HG02763 (cell line): Measurements from ENCODE around the gene GORAB.

ENCODE experiments used
- ATAC-seq: cut with Tn5 transposase; IDR thresholded peaks from one replicate; pipeline ENCODE4 v1.9.1; 2021; ENCODE audit warnings: mild to moderate bottlenecking, moderate library complexity; ENCODE audit not compliant: unreplicated experiment

Gene GORAB

DNA sequence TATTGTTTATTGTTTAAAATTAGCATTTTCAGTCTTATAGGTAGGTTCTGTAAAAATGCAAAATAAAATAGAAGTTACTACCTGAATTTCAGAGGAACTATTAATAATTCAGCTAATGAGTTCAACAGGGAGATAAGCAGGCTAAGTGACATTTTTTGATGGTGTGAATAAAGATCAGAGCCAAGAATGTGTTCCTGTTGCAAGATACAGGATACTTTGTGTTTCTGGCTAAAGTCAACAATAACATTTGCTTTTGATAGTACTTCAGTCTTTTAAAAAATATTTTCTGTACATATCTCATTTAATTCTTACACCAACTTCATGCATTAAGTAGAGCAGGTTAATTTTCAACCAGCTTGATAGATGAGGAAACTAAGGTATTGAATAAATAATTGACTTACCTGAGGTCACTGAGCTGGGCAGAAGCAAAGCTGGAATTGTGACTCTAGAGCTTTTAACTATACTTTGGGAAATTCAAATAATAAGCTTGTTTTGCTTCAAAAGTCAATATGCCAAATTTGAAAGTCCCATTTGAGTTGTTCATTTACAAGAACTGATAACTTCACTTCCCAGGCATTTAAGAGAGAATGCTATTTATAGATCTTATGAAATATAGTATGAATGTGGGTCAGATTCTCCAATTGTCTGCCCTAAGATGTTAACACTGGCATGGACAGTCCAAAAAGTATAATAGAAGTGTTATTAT is 6.0 kb downstream of the GORAB start:
- ATAC-seq: no peak

DNA sequence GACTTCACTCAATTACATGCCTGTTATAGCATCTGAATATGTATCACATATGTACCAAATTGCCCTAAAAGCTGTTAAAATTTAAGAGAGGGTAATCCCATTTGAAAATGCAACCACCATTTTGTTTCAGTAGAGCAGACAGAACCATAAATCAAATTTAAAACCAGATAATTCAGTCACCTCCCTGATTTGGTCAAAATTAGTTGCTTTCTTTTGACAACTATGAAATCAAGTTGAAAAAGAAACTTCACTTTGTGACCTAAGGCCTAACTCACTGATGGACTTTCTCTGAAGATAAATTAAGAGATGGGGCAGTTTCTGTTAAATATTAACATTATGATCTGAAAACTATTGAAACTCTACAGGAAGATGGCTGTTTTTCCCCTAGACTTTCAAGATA is 6.7 kb downstream of the GORAB start:
- no peak for ATAC-seq

DNA sequence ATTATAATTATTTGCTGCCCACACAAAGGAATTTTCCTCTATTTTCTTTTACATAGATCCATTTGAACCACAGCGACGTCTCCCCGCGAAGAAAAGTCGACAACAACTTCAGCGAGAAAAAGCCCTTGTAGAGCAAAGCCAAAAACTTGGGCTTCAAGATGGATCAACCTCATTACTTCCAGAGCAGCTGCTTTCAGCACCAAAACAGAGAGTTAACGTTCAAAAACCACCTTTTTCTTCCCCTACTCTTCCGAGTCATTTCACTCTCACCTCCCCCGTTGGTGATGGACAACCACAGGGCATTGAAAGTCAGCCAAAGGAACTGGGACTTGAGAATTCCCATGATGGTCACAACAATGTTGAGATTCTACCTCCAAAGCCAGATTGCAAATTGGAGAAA is 7.2 kb downstream of the GORAB start:
- ATAC-seq: no peak

DNA sequence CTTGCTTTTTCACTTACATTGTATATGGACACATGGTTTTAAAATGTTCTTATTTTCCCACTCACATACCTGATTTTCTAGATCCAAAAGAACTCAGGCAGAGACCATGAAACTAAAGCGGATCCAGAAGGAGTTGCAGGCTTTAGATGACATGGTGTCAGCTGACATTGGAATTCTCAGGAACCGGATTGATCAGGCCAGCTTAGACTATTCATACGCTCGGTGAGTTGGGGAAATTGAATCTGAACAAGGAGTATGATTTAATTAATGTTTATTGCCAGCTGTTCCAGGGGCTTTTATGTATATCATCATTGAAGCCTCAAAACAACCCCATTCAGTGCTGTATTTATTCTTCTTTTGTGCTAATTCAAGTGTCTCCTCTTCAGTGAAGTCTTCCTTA is 12.7 kb downstream of the GORAB start:
- no peak for ATAC-seq

DNA sequence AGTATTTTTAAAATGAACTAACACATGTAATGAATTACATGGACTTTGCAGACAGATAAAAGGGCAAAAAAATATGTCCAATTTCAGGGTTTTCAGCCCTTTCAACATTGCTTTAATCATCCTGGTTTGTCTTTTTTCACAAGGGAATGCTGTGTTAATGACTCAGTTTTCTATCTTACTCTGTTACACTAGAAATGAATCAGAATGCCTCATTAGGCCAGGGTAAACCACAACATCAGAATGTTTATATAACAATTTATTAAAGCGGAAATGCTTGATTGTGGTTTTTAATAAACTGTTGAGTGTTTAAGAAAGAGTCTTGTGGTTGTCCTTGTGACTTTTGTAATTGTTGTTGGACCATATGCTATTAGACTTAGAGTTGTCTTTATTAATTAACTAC is 13.5 kb downstream of the GORAB start:
- no peak for ATAC-seq

DNA sequence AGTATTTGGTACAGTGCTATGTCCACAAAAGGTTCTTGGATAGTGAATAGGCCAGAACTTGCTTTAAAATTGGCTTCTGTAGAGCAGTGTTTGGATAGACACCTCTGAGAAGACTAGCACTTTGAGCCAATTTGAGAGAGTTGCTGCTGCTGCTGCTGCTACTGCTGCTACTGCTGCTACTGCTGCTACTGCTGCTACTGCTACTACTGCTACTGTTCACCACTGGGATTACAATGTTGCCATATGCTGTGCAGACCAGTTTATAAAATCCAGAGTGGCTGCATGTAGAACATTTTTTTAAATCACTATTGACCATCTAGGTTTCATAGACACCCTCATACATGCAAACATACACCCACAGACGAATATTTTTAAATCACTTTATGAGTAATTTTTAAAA is 15.3 kb downstream of the GORAB start:
- no peak for ATAC-seq

DNA sequence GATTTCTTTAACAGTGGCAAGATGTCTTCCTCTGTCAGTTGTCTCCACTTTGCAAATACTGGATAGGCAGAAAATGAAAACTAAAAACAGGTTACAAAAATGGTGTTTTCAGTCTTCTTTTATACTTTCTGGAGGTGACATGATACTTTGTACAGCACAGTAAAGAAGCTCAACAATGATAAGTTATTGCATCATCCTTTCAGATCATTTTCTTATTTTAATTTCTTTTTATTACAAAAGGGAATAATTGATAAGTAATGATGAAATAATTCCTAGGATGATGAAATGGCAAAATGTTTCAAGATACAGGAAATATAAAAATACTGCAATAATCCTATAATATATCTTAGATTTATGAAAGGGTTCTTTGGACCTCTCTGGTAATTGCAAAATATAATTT is 16.5 kb downstream of the GORAB start:
- no peak for ATAC-seq

DNA sequence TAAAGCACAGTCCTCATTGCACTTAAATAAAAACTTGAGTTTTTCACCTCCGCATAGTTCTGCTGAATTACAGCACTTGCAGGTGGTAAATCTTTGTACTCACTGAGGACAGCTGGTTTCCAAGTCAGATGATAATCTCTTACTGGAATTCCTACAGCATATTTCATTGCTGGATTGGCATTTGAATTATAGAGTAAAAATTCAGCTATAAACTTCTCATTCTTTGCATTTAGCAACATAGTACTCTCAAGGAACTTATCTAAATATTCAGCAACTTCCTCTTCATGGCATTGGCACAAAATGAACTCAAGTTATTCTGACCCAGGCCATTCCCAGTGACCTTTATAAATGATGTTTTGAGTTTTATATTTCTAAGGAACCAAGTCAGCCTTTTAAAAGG is 23.4 kb downstream of the GORAB start:
- ATAC-seq: no peak

DNA sequence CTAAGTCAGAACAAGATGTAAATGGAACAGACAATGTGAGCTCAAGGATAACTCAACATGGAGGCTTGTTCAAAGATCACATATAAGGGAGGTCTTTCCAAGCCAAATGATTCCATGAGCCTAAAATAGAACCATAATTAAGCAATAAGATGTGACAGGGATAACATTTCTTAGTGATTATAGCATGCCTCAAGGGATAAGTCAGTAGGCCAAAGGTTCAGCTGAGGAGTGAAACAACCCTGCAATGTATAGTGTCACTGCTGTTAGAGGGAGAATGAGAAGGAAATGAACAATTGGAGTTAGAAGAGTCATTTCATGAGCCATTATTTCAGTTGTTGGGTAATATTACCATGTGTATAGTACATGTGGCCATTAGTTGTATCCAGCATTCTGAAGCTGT is 25.0 kb downstream of the GORAB start:
- ATAC-seq: no peak

DNA sequence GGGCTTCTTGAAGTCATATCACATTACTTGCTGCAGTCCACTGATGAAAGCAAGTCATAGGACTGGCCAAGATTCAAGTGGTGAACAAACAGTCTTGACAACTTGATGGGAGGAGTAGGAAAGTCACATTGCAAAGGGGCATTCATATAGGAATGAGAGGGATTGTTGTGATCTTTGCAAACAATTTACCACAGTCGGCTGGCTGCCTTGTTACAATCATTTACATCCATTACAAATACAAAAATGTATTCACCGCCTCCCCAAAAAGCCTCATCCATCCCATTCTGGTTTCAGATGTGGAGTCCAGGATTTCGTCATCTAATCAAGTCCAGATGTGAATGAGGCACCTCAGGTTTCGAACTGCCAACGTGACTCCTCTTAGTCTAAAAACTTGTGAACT is 26.8 kb downstream of the GORAB start:
- no peak for ATAC-seq

DNA sequence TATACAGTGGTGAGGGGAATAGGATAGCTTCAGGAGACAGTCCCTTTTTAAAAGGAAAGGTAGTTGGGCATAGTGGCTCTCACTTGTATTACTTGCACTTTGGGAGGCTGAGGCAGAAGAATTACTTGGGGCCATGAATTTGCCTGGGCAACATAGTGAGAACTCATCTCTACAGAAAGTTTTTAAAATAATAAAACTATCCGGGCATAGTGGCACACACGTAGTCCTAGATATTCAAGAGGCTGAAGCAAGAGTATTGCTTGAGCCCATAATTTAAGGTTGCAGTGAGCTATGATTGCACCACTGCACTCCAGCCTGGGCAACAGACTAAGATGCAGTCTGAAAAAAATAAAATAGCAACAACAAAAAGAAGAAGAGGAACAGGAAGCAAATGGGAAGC is 27.2 kb downstream of the GORAB start:
- ATAC-seq: no peak

DNA sequence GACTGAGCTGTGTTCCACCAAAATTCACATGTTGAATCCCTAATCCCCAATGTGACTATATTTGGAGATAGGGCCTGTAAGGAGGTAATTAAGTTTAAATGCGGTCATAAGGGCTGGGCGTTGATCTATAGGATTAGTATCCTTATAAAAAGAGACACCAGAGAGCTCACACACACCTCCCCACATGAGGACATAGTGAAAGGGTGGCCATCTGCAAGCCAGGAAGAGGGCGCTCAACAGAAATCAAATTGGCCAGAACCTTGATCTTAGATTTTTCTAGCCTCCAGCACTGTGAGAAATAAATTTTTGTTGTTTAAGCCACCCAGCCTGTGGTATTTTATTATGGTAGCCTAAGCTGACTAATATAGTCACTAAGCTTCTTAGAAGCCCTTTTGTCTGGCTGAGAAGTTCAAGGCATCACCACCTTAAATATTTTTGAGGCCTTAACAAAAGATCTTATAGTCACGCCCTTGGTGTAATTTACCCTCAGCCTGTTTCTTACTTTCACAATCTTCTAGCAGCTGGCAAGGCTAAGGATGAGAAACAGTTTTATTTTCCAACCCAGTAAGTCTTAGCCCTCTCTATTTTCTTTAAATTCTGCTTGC is 28.8 kb downstream of the GORAB start:
- ATAC-seq: no peak

DNA sequence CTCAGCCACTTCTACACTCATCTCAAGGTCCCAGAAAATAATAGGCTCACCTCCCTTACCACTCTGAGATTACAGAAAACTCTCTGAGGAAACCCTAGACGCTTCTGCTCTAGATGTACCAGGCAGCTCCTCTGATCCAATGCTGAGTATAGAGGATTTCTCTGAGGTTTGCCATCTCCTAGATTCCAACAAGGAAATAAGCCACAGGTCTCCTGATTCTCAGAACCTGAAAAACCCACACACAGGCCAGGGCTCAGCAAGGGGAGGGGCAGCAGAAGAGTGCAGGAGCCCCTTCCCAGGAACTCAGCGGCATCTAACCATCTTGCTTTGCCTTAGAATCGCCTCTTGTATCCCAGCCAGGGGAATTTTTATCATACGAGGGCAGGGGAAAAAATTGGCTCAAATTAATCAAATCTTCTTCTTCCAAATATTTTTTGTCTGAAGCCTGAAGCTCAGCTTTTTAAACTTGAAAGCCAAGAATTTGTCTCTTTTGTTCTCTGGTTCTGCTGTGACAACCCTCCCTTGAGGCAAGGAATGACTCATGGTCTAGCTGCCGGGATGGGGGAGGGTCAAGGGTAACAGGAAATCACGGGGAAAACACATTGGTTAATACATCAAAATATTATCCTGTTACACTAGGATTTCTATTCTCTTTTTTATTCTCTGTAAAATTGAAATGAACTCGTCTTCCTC is 30.8 kb downstream of the GORAB start:
- no peak for ATAC-seq

DNA sequence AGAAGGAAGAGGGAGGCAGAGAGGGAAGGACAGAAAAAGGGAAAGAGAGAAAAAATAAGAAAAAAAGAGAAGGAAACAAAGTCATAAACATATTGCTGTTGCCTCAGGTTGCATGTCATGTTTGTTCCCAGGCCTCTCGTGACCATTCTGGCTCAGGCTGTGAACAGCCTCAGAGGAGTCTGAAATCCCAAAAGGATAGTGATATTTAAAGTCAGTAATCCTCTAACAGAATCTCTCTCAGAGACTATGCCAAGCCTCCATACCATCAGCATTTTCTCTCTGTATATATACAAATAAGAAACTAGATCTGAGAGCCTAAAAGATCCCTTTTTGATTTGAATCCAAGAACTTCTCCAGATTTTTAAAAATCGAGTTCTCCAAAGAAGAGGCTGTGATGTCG is 35.2 kb downstream of the GORAB start:
- no peak for ATAC-seq

DNA sequence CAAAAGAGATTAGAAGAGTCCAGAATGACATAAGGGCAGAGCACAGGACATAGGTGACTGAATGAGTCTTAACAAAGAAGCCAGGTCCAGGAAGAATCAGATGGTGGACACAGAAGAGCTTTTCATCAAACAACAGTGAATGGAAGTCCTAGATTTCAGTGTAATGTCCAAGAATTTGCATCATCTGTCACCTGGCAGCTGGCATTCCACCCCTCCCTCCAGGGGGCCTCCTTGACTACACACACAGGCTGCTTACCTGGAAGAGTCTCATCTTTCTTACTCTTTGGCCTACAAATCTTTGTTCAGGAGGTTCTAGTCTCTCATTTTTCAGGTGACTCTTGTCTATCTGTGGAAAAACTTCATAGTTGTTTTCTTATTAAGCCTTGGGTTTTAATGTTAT is 36.2 kb downstream of the GORAB start:
- no peak for ATAC-seq

DNA sequence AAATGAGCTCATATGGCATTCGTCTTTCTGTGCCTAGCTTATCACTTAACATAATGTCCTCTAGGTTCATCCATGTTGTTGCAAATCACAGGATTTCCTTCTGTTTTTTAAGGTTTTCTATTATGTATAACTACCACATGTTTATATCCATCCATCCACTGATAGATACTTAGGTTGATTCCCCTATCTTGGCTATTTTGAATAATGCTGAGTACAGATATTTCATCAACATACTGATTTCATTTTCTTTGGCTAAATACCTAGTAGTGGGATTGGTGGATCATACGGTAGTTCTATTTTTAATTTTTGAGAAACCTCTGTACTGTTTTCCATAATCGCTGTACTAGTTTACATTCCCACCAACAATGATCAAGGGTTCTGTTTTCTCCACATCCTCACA is 45.0 kb downstream of the GORAB start:
- no peak for ATAC-seq

DNA sequence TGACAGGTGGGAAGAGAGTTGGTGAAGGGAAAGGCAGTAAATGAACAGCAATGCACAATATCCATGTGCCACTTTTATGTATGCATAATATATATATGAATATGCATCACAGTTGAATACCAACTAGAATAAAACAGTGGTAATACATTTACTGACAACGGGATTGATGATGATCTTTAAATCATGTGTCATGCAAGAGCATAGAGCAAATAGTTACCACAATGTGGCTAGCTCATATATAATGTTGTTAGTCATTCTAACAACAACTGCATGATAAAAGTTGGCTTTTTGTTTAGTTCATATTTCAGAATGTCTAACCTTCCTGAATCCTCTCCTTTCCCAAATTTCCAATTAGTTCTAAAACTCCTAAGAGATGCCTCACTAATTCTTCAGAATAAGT is 46.4 kb downstream of the GORAB start:
- ATAC-seq: no peak

DNA sequence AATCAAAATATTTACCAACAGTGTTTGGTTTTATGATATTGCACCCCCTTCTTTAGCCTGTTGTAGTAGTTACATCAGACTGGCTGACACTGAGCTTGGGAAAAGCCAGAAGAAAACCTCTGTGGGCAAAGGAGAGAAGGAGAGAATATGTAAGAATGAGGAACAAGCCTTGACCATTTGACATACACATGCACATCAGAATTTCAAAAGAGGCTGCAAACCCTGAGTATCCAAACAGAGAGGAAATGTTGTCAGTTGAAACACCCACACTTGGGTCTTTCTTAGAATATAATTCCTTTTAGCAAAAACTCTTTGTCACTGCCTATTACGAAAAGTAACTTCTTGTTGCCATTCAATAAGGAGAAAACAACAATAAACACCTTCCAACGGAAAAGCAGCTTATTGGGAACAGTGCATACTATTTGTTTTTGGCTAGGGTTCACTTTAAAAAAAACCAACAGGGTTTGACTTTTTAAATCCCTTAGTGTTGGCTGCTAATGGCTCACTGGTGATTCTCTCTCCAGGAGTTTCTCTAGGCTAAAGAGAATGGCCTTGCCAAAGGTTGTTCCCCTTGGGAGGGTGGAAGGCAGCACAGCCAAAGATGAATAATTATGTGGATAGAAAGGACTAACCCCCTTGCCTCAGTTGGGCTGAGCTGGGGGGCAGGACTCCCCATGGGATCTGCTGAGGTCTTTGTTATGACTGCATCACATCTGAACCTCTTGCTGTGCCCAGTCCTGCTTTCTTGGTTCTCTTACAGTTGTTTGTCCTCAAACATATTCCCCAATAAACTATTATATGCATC is 48.9 kb downstream of the GORAB start:
- ATAC-seq: no peak

DNA sequence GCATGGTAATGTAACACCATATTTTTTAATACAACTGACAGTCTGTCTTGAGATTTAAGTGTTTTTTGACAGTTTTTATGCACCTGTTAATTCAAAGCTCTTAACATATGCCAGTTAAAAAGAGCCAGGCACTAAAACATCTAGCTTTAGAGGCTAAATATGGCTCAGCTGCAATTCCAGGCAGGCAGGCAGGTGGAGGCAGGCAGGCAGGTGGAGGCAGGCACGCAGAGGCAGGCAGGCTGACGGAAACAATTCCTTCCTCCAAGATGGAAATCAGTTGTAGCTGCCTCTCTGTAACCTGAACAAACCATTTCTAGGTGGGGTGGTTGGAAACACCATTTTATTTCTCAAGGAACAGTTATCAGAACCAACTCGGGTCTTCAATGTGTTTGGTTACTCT is 51.2 kb downstream of the GORAB start:
- no peak for ATAC-seq

DNA sequence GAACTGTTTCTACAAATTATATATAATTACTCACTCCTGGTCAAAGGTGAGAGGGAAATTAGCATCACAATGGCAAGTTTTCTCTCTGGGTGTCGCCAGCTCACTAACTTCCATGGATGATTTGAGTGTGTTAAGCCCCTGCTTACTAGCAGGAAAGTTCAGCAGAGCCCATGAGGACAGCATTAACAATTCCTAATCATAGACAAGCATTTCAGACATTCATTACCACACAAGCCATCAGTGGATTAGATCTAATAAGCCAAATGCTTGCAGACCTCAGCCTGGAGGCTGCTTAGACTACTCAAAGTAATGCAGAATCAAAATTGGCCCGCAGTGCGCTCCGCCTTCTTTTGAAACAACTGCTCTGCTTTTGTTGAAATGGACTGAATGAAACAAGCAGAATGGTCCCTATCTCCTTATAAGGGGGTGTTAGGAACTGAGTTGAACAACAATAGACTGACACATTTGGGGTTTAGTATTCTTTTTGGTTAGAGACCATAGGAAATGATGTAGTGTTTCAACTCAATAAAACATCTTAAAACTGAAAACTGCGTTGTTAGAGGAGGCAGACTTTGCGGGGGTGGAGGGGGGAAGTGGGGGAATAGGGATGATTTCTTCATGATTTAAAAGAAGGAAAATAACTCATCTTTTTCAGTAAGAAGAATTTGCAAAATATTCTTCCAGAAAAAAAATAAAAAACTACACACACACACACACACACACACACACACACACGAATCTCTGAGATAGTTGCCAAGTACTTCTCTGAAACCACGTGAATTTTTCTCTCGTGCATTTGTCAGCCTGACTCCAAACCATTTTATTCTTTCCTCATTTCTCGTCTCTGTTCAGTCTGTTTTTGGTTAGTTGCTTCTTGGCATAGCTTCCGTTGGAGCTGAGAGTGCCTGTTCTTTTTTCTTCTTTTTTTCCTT is 54.6 kb downstream of the GORAB start:
- ATAC-seq: no peak

DNA sequence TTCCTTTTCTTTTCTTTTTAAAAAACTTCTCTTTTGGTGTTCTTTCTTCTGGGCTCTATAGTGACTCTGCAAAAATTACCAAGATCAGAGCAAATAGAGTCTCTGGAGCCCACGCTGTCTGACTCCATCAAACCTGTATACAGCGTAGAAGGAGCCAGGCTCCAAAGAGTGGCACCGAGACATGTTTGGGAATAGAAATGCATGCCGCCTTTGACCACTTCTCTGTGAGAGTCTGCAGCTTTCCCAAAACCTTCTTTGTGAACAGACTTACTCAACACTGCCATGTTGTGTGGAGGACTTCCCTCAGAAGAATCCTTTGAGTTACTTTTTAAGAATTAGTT is 55.3 kb downstream of the GORAB start:
- ATAC-seq: no peak
